Placental pericyte (primary cell): ENCODE measurements around the gene MDH2. TPM values are rescaled to one million over a fixed set of nuclear protein-coding genes. Genes with fewer than 3 reads are reported as not detected.

ENCODE experiments used
- small RNA-seq: library from RNA; depleted of rRNA; stranded (forward); fragments of <200 nt; gene quantifications from one replicate; pipeline ENCODE3, GENCODE V24; 2012; ENCODE audit warnings: low replicate concordance
- total RNA-seq: library from RNA; depleted of rRNA; stranded (reverse); fragments of >200 nt; gene quantifications from 2 replicates; pipeline ENCODE4 v1.2.3, GENCODE V29; 2012

The MDH2 gene, protein sequence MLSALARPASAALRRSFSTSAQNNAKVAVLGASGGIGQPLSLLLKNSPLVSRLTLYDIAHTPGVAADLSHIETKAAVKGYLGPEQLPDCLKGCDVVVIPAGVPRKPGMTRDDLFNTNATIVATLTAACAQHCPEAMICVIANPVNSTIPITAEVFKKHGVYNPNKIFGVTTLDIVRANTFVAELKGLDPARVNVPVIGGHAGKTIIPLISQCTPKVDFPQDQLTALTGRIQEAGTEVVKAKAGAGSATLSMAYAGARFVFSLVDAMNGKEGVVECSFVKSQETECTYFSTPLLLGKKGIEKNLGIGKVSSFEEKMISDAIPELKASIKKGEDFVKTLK
- 47.0 and 70.0 TPM in 2 replicates for total RNA-seq

DNA sequence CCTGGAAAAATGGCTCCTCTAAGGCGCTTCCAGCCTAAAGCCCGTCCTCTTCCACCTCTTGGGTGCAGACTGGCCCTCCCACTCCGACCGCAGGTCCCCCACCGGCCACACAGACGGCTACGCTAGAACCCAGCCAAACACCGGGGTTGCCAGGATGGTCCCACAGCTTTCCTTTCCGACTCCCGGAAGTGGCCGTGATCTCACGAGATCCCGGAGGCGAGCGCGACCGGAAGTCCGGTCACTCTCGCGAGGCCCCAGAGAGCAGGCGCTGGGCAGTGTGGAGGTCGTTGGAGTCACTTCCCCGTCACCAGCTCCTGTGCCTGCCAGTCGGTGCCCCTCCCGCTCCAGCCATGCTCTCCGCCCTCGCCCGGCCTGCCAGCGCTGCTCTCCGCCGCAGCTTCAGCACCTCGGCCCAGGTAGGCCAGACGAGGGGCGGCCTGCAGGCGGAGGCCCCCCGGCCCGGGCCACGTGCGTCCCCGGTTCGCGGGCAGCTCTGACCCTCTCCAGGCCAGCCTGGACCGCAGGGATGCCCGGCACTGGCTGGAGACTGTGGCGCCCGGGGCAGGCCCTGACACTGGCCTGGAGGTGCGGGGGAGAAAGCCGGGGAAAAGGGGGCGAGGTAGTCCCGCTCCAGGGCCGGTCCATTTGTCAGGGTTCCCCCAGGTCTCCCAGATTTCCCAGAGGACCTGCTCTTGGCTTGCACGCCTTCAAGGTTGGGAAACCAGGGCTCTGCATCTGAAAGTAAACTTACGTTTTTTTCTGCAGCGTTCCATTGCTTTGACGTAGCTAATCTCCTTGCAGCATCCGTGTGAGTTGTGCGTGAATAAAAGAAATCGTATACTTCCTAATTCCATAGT lies at the start of gene MDH2, which contains the start of gene STYXL1:
TSS of gene MDH2 (plus strand) at position 296 of the 857 bp plus-strand sequence. CDS start at position 351, 55 bp downstream.
TSS of gene STYXL1 (minus strand) at position 190 of the 857 bp plus-strand sequence. CDS start 17,477 bp downstream, outside the sequence.

Small RNA genes within 50 kb of the gene (small RNA-seq; reads per million reads assigned to genes)
- 0.10 reads per million for gene RNU6-863P

Other genes with a start within 250 kb of the MDH2 start
- gene CCL24, start 234.3 kb upstream of the MDH2 start, total RNA-seq, result 0.44 TPM in 1 of 2 replicates, not detected in the other
- 35.4 and 87.5 TPM in 2 replicates for gene RHBDD2, start 169.1 kb upstream of the MDH2 start, total RNA-seq
- gene POR, start 133.0 kb upstream of the MDH2 start, total RNA-seq, result 70.2 and 158 TPM in 2 replicates
- gene TMEM120A, start 53.5 kb upstream of the MDH2 start, total RNA-seq, result 19.0 and 38.7 TPM in 2 replicates
- 45.7 and 54.7 TPM in 2 replicates for gene STYXL1, start 106 bp upstream of the MDH2 start, total RNA-seq
- 0.57 and 0.66 TPM in 2 replicates for gene SRRM3, start 153.8 kb downstream of the MDH2 start, total RNA-seq